Measurements from ENCODE around the gene ARHGAP40. TPM values are rescaled to one million over a fixed set of nuclear protein-coding genes. Genes with fewer than 3 reads are reported as not detected.

ARHGAP40 gene
- under 0.01 TPM in 1 of 2 replicates, not detected in the other for total RNA-seq

GRCh38 chr20:38601216-38602184, at the start of gene ARHGAP40:
Gene ARHGAP40 (plus strand): TSS chr20:38601809.

DNA sequence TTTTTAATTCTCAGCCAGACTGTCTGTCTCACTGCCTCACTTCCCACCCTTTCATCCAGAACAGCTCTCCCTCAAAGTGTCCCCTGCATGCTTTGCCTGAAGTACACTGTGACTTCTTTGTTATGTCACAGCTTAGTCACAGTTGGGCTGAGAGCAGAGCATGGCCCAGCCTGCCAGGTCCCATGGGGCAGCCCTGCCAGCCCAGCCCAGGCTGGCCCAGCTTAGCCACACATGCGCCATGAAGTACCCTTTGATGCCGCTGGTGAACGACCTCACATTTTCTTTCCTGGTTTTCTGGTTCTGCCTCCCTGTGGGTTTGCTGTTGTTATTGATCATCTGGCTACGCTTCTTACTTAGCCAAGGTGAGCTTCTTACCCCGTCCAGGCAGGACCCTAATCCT, 20.6 kb upstream of the ARHGAP40 start, which contains the start of gene ADIG:
Gene ADIG, plus strand, starts transcription at position 185 of the 400 bp plus-strand sequence. Its CDS starts 54 bp downstream, at position 239.

Other genes with a start within 250 kb of the ARHGAP40 start
- gene SNHG17, start 166.5 kb upstream of the ARHGAP40 start, total RNA-seq: 7.6 and 11.5 TPM in 2 replicates
- gene RALGAPB, start 129.0 kb upstream of the ARHGAP40 start, total RNA-seq: 28.3 and 32.7 TPM in 2 replicates
- not detected in 2 replicates for gene ADIG, start 20.6 kb upstream of the ARHGAP40 start, total RNA-seq
- gene SLC32A1, start 122.7 kb downstream of the ARHGAP40 start, total RNA-seq: not detected in 2 replicates
- gene ACTR5, start 146.7 kb downstream of the ARHGAP40 start, total RNA-seq: 7.6 and 8.9 TPM in 2 replicates
- 0.12 and 5.3 TPM in 2 replicates for gene PPP1R16B, start 203.9 kb downstream of the ARHGAP40 start, total RNA-seq